ENCODE data around the gene EPHA3. TPM values are rescaled to one million over a fixed set of nuclear protein-coding genes. Genes with fewer than 3 reads are reported as not detected.

The EPHA3 gene
- total and polyA plus RNA-seq, 2 experiments from 2014 or later: 3.0 to 15.1 TPM

DNA sequence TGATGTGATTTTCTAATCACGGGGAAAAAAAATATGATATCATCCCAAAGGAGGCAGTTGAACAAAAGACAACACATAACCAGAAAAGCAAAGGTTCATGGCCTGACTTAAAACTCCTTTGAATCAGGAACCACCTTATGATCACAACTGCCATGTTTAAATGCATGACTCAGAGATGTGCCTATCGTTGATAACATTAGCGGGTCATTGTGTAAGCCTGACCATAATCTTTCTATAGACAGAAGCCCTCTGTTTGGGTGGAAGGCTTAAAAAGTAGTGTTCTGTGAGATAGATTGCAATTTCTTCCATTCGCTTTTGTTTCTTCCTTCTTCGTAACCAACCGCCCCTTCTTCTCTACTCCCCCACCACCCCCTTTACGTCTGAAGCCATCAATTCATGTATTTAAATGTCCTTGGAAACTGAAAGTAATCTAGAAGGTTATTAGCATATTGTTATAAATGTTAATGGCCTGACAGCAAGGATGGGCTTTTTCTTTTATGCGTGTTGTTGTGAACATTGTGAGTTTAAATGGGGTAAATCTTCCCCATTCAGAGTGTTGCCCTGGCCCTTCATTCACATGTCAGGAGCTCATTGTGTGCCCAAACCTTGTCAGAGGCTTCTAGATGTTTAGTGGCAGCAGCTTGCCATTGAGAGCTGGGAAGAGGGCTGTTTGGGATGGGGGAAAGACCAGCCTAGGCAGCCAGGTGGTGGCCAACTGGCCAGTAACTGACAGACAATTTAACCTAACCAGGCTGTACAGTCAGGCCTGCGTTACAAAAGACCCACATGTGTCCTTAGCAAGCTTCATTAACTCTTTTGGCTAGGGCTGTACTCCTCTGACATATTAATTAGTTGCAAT, 64.5 kb downstream of the EPHA3 start:
- 90% methylated on average over 9 of the region's 9 CpGs for WGBS (ENCODE audit: low lambda C conversion rate, missing lambda C conversion rate)
- DNase-seq (ENCODE audit: low spot score): no peak
- H3K4me2 ChIP-seq: no peak overlapping the region

DNA sequence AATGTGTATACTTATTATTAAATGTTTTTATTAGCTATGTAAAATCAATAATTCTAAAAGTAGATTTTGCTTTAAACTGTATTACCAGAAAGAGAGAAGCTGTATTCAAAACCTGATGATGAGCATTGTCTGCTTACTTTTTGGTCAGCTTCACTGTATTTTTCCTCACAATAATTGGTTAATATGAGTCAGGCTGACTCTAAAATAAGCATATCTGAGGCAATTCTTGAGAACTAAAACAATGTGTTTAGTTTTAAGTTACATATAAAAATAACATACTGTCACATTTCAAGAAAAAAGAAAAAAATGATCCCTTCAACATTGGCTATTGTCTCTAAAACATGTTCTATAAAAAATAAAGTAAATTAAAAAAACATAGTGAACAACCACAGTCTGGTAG, 66.1 kb downstream of the EPHA3 start:
- no peak overlapping the region for H3K4me2 ChIP-seq
- H3K4me1 ChIP-seq (ENCODE audit: insufficient read depth): no peaks in the 10 kb centered on the region
- H3K9me3 ChIP-seq (ENCODE audit: low read depth): no peaks in the 10 kb centered on the region
- H3K79me2 ChIP-seq: no peaks in the 10 kb centered on the region
- no peak overlapping the region for H3K27ac ChIP-seq
- no peaks in the 10 kb centered on the region for H3K27me3 ChIP-seq
- DNase-seq (ENCODE audit: low spot score): no peak
- H2AFZ ChIP-seq: no peak overlapping the region
- H4K20me1 ChIP-seq (ENCODE audit: insufficient read depth, poor library complexity, severe bottlenecking): no peaks in the 10 kb centered on the region
- H3K9me2 ChIP-seq (replicated peaks; ENCODE audit: insufficient read depth): no peaks in the 10 kb centered on the region
- TF ChIP-seq EZH2phosphoT487 (IDR thresholded peaks at IDR 0.05; ENCODE audit: low read depth, severe bottlenecking, unreplicated experiment) (no peak), EZH2 (IDR thresholded peaks at IDR 0.05; ENCODE audit: borderline replicate concordance) (no peak)
- TF ChIP-seq, protein P1, sequence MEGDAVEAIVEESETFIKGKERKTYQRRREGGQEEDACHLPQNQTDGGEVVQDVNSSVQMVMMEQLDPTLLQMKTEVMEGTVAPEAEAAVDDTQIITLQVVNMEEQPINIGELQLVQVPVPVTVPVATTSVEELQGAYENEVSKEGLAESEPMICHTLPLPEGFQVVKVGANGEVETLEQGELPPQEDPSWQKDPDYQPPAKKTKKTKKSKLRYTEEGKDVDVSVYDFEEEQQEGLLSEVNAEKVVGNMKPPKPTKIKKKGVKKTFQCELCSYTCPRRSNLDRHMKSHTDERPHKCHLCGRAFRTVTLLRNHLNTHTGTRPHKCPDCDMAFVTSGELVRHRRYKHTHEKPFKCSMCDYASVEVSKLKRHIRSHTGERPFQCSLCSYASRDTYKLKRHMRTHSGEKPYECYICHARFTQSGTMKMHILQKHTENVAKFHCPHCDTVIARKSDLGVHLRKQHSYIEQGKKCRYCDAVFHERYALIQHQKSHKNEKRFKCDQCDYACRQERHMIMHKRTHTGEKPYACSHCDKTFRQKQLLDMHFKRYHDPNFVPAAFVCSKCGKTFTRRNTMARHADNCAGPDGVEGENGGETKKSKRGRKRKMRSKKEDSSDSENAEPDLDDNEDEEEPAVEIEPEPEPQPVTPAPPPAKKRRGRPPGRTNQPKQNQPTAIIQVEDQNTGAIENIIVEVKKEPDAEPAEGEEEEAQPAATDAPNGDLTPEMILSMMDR (IDR thresholded peaks at IDR 0.05; ENCODE audit: poor library complexity): no peak
- no peaks in the 10 kb centered on the region for H3K36me3 ChIP-seq (replicated peaks; ENCODE audit: insufficient read depth, low read depth)
- H3K4me3 ChIP-seq: no peak overlapping the region

More for the DNA sequence above, 64.5 kb downstream of the EPHA3 start:
- Histone ChIP-seq H3K36me3 (replicated peaks; ENCODE audit: insufficient read depth, low read depth) (no peaks in the 10 kb centered on the region), H4K20me1 (ENCODE audit: insufficient read depth, poor library complexity, severe bottlenecking) (no peaks in the 10 kb centered on the region), H3K27me3 (no peaks in the 10 kb centered on the region), H3K4me3 (no peak overlapping the region), H3K9me3 (ENCODE audit: low read depth) (no peaks in the 10 kb centered on the region), H2AFZ (no peak overlapping the region), H3K9me2 (replicated peaks; ENCODE audit: insufficient read depth) (no peaks in the 10 kb centered on the region), H3K79me2 (no peaks in the 10 kb centered on the region), H3K27ac (no peak overlapping the region), H3K4me1 (ENCODE audit: insufficient read depth) (no peaks in the 10 kb centered on the region)
- TF ChIP-seq EZH2phosphoT487 (IDR thresholded peaks at IDR 0.05; ENCODE audit: low read depth, severe bottlenecking, unreplicated experiment): no peak
- TF ChIP-seq, protein P1 (IDR thresholded peaks at IDR 0.05; ENCODE audit: poor library complexity): no peak
- no peak for TF ChIP-seq EZH2 (IDR thresholded peaks at IDR 0.05; ENCODE audit: borderline replicate concordance)

DNA sequence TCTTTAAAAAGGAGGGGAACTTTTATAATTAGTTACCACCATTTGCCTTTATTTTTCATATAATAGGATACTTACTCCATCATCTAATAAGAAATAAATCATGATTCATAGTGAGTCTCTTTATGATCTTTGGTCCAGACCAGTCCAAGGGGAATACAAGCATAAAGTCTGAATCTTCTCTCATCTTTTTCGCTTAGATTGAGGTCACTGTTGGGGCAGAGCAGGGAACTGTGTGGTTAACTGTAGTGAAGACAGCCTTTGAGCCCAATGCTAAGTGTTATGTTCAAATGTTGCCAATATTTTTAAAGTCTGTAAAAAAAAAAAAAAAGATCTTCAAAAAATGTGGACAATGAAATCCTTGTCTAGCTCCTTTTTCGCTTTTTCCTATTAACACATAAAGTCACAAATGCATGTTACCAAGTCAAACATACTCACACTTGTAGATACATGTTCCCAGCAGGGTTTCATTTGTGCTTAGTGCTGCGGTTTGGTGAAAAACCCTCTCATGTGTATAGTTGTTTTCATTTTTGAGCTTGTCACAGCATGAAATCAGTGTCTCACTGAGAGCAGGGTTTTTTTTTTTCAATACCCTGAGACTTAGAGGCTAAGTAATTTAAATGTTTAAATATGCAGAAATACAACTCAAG, 72.1 kb downstream of the EPHA3 start:
- no peaks in the 10 kb centered on the region for H4K20me1 ChIP-seq (ENCODE audit: insufficient read depth, poor library complexity, severe bottlenecking)
- peak overlapping the region; percentile 31 for H3K4me2 ChIP-seq
- H3K9me3 ChIP-seq (ENCODE audit: low read depth): no peaks in the 10 kb centered on the region
- H3K27ac ChIP-seq: no peak overlapping the region
- DNase-seq (ENCODE audit: low spot score): no peak
- no peaks in the 10 kb centered on the region for H3K4me1 ChIP-seq (ENCODE audit: insufficient read depth)
- no peaks in the 10 kb centered on the region for H3K79me2 ChIP-seq
- no peak overlapping the region for H2AFZ ChIP-seq
- TF ChIP-seq EZH2 (IDR thresholded peaks at IDR 0.05; ENCODE audit: borderline replicate concordance) (no peak), EZH2phosphoT487 (IDR thresholded peaks at IDR 0.05; ENCODE audit: low read depth, severe bottlenecking, unreplicated experiment) (no peak)
- TF ChIP-seq, protein P1 (IDR thresholded peaks at IDR 0.05; ENCODE audit: poor library complexity): no peak
- no peak overlapping the region for H3K4me3 ChIP-seq
- no peaks in the 10 kb centered on the region for H3K36me3 ChIP-seq (replicated peaks; ENCODE audit: insufficient read depth, low read depth)
- no peaks in the 10 kb centered on the region for H3K9me2 ChIP-seq (replicated peaks; ENCODE audit: insufficient read depth)
- WGBS (ENCODE audit: low lambda C conversion rate, missing lambda C conversion rate): 59% methylated on average over 3 of the region's 3 CpGs
- H3K27me3 ChIP-seq: no peaks in the 10 kb centered on the region
